GM21717 (cell line): ENCODE measurements around the gene EIF5A.
A peak's percentile ranks its signal among the peaks of the same experiment; 100 is the strongest.

ENCODE experiments used
- ATAC-seq: cut with Tn5 transposase; IDR thresholded peaks from one replicate; pipeline ENCODE4 v1.9.1; 2021; ENCODE audit warnings: mild to moderate bottlenecking, moderate library complexity; ENCODE audit not compliant: unreplicated experiment

Gene EIF5A

GRCh38 chr17:7306911-7307685 lies at the start of gene EIF5A:
Gene EIF5A (plus strand): TSS chr17:7307628. CDS start chr17:7309636, 2,008 bp downstream.
- peak; percentile 57 for ATAC-seq

- ATAC-seq, result no peak
Observed at GRCh38 chr17:7258731-7259554, 48.5 kb upstream of the EIF5A start.

- no peak for ATAC-seq
Observed at GRCh38 chr17:7259555-7259889, 47.9 kb upstream of the EIF5A start.

GRCh38 chr17:7260151-7260550 lies 47.3 kb upstream of the EIF5A start:
- no peak for ATAC-seq

DNA sequence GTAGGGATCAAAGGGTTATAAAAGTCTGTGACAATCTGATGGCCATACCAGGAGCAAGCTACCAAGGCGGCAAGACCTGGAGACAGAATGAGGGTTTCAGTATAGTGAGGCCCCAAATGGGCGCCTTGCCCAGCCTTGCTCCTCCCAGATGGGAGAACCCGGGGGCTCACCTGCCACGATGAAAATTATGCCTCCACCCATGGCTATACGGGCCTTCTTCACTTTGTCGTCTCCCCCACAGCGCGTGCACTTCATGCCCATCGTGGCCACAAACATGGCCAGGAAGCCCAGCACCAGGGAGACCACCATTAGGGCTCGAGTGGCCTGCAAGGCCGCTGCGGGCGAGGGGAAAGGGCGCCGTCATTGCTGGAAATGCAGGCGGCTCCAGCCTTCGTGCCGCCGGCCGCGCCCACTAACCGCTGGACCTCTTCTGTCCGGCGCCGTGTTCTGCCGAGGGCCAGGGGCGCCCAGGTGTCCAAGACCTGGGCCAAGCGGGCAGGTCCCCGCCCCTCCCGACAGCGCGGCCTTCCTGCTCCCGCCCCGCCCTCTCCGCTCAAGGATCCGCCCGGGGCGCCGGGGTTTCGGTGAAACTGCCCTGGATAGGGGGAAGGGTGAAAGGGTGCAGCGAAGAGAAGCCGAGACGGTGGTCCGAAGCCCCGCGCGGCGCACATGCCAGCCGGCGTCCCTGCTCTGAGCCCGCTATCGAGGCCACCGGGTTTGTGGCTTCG lies 46.6 kb upstream of the EIF5A start:
- ATAC-seq, result no peak

- no peak for ATAC-seq
Observed at GRCh38 chr17:7261379-7262191, 45.8 kb upstream of the EIF5A start.

GRCh38 chr17:7262192-7262934 lies 45.1 kb upstream of the EIF5A start, which contains the start of gene CLDN7:
Gene CLDN7 (minus strand): TSS chr17:7262478. CDS start chr17:7262043, 435 bp downstream.
- ATAC-seq, result no peak

DNA sequence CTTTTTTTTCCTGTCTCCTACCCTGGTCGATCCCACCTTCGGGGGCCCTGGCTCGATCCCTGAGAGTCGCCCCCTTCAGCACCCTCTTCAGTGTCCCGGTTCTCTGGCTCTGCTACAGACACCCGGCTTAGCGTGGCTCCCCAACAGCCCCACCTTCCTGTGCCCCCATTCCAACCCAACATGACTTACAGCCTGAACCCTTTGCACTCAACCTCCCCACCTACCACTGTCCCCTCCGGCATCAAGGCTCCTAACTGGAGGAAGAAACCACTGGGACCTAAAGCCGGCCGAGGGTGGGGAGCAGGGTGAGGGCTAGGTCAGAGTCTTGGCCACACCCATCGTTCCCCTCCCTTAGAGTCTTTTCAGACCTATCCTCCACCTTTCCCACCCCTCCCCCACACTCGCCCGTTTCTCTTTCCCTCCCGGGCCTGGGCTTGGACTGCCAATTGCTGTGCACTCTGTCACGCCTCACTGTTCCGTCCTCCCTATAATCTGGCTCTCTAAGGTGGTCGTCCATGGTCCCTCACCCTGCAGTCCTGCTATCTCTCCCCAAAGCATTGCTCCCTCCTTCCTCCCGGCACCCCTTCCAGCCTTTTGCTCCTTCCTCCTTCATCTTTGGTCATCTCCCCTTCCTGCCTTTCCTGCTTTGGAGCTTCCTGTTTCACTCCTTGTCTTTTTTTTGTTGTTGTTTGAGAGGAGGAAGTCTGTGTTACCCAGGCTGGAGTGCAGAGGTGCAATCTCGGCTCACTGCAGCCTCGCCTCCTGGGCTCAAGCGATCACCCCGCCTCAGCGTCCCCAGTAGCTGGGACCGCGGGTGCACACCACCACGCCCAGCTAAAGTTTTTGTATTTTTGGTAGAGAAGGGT lies 44.3 kb upstream of the EIF5A start:
- no peak for ATAC-seq

- ATAC-seq, result no peak
Observed at GRCh38 chr17:7263801-7264078, 43.7 kb upstream of the EIF5A start.

GRCh38 chr17:7266784-7267183 lies 40.6 kb upstream of the EIF5A start:
- no peak for ATAC-seq

DNA sequence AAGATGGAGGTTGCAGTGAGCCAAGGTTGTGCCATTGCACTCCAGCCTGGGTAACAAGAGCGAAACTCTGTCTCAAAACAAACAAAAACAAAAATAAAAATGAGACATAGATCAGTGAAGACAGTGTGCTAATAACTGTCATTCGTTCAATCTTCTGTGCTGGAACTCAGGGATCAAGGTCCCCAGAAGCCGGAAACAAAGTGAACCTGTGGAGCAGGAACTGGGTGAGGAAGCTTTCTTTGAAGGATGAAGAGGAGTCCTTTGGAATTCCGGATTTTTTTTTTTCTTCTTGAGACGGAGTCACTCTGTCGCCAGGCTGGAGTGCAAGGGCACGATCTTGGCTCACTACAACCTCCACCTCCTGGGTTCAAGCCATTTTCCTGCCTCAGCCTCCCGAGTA lies 28.0 kb upstream of the EIF5A start:
- ATAC-seq, result no peak

- peak; percentile 44 for ATAC-seq
Observed at GRCh38 chr17:7280519-7281073, 26.8 kb upstream of the EIF5A start.

GRCh38 chr17:7281074-7281952 lies 26.1 kb upstream of the EIF5A start, which contains the start of gene SLC2A4:
Gene SLC2A4 (plus strand): TSS chr17:7281718. CDS start chr17:7281935, 217 bp downstream.
- ATAC-seq, result peak; percentile 69

DNA sequence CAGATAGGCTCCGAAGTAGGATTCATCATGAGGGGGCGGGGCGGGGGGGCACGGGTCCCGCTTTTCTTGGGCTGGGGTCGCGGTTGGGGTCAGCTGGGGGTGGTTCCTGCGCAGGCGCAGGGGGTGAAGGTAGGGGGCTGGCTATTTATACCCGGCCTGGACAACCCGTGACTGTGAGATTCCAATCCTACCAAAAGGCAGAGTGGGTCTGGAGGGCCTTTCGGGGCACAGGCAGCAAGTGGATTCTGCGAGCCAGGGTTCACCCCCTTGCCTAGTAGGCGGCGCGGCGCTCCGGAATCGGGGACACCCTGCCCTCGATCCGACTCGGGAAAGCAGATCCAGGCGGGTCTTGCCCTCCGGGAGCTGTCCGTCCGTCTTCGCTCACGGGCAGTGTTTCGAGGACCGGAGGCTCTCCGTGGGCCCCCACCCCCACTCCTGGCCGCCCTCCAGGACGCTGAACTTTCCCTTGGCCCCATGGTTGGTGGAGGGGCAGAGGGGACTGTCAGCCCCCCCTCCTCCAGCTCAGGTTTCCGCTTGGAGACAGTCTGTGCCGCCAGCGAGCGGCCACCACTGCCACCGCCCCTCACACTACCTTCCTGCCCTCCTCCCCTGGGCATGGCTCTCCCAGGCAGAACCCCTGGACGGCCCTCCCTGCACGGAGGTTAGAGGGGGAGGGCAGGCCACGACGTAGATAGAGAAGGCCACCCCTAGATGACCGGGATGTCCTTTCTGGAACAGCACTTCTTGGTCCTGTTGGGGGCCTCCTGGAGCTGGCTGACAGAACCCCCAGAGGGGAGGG lies 25.3 kb upstream of the EIF5A start:
- no peak for ATAC-seq

- ATAC-seq, result no peak
Observed at GRCh38 chr17:7282752-7283321, 24.6 kb upstream of the EIF5A start.

- no peak for ATAC-seq
Observed at GRCh38 chr17:7283471-7284216, 23.8 kb upstream of the EIF5A start.
